Inferior parietal cortex (tissue), 1 donor: ENCODE results near the gene MDM2.
"Not testable (repeated sequence)": the region's sequence is repeated elsewhere in the genome, so short reads cannot be mapped to it uniquely, and the experiment has no call there.

Experiments used
- DNase-seq: peaks from one replicate; pipeline ENCODE4 v3.0.0-alpha.2; 2016; ENCODE audit errors: extremely low spot score

The MDM2 gene

DNA sequence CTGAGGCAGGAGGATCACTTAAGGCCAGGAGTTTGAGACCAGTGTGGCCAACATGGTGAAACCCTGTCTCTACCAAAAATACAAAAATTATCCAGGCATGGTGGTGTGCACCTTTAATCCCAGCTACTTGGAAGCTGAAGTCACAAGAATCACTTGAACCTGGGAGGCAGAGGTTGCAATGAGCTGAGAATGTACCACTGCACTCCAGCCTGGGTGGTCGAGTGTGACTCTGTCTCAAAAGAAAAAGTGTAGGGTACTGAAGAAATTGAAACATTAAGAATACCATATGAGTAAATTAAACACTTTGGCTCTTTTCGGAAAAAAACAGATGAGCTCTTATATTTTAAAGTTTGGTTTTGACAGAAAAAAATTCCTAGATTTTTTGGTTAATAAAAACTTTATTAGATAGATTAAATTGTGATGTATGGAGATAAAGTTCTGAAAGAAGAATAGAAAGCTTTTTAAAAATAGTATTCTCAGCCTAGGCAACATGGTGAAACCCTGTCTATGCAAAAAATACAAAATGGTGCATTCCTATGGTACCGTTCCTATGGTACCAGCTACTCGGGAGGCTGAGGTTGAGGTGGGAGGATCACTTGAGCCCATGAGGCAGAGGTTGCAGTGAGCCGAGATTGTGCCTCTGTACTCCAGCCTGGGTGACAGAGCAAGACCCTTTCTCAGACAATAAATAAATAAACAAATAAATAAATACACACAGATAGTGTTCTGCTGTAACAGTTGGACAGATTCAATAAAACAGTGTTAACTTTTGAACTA, 20.1 kb downstream of the MDM2 start:
- no peak for DNase-seq

DNA sequence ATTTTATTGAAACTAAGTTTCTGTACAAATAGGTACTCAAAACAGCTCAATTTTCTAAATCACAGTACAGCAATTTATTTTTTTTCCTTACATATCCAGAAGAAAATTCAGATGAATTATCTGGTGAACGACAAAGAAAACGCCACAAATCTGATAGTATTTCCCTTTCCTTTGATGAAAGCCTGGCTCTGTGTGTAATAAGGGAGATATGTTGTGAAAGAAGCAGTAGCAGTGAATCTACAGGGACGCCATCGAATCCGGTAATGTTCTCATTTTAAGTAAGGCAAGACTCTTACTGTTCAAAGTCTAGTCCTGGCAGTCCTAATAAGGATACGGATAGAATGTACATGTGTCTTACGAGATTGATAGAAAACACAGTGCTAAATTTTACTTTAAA, 20.7 kb downstream of the MDM2 start:
- no peak for DNase-seq

DNA sequence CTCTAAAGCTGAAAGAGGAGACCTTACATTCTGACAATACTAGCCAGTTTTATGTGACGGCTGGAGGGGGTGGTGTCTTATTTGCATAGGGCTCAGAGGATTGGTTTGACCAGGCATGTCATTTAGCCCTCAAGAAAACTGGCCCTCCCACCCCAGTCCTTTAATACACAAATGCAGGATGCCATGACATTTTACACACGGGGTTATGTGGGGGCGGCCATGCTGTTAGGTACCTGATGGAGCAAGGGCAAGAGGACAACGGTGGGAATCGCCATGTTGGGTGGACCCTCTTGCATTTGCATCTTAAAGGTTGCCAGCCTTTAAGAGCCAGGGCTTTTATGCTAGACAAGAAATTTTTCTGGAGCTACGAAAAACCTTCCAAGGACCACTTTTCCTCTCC, 23.3 kb downstream of the MDM2 start:
- no peak for DNase-seq

DNA sequence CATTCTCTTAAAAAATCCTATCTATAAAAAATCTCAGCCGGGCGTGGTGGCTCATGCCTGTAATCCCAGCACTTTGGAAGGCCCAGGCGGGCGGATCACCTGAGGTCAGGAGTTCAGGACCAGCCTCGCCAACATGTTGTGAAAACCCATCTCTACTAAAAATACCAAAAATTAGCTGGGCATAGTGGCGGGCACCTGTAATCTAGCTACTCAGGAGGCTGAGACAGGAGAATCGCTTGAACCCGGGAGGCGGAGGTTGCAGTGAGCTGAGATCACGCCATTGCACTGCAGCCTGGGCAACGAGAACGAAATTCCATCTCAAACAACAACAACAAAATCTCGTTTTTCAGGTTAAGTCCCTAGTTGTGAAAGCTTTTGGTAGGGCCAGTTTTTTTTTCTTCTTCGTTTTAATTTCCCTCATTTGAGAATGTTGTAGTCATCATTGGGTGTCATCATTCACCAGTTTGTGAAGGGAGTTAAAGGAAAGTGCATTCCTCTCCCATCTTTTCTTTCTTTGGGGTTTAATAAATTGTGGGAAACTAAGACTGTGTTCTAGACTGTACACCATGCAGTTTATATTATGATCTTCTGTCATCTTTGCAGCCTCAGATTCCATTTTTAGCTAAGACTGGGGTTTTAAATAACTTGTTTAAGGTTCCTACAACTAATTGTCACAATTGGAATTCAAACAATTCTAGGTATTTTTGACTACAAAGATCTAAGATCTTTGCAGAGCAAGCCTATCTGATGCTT, 23.9 kb downstream of the MDM2 start:
- no peak for DNase-seq

DNA sequence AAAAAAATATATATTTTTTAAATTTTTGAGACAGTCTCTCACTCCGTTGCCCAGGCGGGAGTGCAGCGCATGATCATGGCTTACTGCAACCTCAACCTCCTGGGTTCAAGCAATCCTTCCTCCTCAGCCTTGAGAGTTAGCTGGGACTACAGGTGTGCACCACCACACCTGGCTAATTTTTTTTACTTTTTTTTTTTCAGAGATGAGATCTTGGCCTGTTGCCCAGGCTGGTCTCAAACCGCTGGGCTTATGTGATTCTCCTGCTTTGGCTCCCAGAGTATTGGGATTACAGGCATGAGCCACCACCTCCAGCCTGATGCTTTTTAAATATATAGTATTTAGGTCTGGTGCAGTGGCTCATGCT, 24.5 kb downstream of the MDM2 start:
- no peak for DNase-seq

DNA sequence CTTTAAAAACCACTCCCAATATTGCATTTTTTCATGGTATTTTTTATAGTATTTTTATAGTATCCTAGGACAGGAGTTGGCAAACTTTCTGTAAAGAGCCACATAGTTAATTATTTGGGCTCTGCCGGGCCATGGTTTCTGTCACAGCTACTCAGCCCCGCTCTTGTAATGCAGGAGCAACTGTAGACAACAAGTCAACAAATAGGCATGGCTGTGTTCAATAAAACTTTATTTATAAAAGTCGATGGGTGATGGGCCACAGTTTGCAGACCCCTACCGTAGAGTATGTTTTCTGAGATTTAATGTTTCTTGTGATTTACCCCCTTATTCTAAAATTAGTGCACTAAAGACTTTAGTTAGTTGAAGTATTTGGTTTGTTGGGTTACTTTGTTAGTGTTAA, 25.5 kb downstream of the MDM2 start:
- DNase-seq = no peak

DNA sequence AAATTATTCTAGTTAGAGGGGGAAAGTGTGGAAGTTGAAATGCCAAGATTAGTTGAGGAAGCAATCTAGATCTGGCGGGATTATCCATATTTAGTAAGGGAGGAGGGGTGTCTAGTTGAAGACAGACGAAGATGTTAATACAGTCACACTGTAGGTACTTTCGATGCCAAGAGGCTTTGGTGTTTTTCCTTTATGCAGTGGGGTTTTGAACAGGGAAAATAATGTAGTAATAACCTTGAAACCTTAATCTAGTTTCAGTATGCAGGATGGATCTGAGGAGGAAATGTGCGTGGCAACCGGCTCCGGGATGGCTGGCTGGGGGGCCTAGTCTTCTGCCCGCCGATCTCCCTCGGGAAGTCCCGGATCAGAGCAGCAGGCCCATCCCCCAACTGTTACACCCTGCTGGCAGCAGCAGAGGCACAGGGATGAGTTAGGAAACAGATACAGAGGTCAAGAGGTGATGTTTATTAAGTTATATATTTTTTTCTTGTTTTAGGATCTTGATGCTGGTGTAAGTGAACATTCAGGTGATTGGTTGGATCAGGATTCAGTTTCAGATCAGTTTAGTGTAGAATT, 27.4 kb downstream of the MDM2 start:
- DNase-seq = no peak

DNA sequence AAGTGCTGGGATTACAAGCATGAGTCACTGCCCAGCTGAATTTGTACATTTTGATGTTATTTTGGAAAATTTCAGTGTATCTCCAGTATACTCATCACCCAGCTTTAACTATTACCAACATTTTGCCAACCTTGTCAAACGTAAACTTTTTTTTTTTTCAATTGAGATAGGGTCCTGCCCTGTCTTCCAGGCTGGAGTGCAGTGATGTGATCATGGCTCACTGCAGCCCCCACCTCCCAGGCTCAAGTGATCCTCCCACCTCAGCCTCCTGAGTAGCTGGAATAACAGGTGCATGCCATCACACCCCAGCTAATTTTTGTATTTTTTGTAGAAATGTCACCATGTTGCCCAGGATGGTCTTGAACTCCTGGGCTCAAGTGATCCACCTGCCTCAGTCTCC, 29.2 kb downstream of the MDM2 start:
- no peak for DNase-seq

DNA sequence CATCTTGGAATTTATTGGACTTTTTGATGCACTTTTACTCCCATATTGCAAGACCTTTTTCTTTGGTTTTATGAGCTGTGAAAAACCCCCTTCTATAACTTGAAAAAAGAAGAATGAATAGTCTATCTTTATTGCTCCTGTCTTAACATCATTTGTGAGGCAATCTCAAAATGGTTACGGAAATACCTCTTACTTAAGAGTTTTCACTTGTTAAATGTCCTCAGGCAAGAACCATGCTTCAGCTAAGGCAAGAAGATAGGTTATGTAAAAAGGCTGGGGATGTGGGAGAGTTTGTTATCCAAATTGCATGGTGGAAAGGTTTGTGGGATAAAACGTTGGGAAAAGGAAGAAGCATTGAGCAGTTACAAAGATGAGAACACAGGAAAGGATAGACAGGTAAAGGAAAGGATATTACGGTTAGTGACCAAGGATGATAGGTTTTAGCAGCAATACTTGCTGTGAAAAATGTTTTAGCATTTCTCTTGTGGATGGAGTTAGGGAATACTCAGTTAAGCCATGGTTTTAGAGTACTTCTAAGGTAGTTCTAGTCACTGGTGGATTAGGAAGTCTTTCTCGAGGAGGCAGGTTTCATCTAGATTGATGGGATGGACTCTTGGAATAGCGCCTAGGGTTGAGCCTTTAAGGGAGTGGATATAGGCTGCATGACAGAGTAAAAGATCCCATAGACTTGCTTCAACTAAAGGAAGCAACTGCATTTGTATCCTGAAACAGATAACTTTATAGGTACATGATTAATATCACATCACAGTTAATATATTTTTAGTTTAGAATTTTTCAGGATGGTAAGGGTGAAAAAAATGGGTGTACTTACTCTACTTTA, 30.3 kb downstream of the MDM2 start:
- DNase-seq = no peak

DNA sequence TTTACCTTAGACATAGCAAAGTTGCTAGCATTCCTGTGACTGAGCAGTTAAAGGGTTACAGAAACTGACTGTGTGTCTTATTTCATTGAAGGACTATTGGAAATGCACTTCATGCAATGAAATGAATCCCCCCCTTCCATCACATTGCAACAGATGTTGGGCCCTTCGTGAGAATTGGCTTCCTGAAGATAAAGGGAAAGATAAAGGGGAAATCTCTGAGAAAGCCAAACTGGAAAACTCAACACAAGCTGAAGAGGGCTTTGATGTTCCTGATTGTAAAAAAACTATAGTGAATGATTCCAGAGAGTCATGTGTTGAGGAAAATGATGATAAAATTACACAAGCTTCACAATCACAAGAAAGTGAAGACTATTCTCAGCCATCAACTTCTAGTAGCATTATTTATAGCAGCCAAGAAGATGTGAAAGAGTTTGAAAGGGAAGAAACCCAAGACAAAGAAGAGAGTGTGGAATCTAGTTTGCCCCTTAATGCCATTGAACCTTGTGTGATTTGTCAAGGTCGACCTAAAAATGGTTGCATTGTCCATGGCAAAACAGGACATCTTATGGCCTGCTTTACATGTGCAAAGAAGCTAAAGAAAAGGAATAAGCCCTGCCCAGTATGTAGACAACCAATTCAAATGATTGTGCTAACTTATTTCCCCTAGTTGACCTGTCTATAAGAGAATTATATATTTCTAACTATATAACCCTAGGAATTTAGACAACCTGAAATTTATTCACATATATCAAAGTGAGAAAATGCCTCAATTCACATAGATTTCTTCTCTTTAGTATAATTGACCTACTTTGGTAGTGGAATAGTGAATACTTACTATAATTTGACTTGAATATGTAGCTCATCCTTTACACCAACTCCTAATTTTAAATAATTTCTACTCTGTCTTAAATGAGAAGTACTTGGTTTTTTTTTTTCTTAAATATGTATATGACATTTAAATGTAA, 31.5 kb downstream of the MDM2 start:
- no peak for DNase-seq

DNA sequence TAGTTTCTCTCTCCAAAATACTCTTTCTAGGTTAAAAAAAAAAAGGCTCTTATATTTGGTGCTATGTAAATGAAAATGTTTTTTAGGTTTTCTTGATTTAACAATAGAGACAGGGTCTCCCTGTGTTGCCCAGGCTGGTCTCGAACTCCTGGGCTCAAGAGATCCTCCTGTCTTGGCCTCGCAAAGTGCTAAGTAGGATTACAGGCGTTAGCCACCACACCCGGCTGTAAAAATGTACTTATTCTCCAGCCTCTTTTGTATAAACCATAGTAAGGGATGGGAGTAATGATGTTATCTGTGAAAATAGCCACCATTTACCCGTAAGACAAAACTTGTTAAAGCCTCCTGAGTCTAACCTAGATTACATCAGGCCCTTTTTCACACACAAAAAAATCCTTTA, 33.2 kb downstream of the MDM2 start:
- DNase-seq = not testable (repeated sequence)

DNA sequence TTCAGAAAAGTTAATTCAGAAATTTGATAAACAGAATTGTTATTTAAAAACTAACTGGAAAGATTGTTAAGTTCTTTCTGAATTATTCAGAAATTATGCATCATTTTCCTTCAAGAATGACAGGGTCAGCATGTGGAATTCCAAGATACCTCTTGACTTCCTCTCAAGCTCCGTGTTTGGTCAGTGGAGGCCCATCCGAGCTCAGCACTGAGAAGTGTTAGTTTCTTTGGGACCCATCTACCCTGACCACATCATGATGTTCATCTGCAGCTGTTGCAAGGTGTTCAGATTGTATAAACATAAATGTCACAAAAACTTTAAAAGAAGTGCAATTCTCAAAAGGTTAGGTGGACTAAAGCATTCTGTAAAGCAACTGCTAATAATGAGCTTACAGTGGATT, 33.7 kb downstream of the MDM2 start:
- no peak for DNase-seq

DNA sequence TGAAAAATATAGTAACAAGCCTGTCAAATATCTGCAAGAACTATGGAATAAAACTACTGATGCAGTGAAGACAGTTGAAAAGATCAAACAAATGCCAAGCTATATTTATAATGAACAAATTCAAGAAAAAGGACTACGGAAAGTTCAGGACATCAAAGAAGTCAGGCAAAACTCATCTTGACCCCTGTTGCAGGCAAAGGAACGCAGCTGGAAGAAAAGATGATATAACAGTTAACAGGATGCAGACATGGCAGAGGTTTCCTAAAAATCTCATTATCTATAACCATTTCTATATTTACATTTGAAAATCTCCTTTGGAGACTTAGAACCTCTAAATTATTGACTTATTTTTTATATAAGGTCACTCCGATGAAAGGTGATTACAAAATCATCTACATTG, 34.1 kb downstream of the MDM2 start:
- DNase-seq = no peak

DNA sequence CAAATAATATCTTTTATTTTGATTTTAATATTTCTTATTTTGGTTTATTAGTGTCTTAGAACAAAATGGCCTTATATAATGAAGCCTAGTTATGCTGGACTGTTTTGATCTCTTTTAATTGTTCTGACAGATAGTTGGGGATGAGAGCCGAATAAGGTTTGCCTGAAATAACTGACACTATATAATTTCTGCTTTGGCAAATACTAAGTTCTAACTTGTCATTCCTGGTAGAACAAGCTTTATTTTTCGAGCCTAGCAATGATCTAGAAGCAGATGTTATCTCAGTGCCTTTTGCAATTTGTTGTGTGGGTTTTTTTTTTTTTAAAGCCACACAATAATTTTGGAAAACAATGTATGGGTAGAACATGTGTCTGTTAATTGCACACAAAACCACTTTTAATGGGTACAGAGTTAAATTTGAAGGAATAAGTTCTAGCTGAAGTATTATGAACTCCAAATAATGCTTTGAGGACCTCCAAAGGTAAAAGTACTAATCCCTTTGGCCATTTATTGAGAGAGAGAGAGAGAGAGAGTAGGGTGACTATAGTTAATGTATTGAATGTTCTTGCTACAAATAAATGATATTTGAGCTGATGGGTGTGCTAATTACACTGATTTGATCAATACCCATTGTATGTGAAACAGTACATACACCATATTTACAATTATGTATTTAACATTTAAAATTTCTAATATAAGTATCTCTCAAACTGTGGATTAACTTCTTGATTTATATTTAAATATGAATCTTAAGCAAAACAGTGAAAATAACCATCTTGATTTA, 35.0 kb downstream of the MDM2 start:
- DNase-seq = no peak

DNA sequence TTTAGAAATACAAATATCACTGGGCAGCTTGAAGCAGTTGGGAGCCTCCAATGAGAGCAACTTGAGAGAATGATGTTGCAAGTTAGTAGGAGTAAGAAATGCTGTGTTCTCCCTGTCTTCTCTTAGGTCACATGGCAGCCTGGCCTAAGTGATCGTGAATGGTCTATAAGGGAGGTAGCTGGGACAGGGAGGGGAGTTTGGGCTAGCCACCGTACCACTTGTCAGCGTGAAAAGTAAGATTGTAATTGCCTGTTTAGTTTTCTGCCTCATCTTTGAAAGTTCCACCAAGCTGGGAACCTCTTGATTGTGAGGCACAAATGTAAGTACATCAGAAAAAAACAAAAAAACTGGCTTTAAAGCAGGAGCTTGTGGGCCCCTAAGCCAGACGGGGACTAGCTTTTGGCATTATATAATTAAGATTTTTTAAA, 36.4 kb downstream of the MDM2 start:
- DNase-seq = no peak

DNA sequence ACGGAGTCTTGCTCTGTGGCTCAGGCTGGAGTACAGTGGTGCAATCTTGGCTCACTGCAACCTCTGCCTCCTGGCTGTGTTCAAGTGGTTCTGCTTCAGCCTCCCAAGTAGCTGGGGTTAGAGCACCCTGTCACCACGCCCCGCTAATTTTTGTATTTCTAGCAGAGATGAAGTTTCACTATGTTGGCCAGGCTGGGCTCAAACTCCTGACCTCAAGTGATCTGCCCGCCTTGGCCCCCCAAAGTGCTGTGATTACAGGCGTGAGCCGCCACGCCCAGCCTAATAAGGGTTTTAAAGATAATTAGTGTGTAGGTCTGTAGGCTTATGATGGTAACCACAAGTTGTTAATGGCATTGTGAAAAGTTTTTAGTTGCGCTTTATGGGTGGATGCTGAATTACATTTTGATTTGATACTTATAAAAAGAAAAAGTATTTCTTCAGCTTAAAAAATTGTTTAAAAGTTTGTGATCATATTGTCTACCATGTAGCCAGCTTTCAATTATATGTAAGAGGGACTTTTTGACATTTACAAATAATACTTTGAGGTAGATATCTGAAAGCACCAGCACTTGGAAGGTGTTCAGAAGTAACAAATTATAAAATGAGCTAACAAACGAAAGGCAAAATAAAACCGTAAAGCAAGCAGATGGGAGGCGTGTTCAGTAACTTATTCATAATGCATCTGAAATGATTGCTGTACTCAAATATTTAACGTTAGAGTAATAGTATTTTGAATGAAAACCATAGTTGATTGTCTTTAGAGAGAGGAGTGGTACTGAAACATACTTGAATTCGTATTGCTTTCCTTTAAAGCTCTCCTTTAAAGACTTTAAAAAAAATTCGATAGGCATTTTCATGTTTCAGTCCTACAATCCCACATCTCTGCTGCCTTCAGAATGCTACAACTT, 37.1 kb downstream of the MDM2 start:
- DNase-seq = no peak

DNA sequence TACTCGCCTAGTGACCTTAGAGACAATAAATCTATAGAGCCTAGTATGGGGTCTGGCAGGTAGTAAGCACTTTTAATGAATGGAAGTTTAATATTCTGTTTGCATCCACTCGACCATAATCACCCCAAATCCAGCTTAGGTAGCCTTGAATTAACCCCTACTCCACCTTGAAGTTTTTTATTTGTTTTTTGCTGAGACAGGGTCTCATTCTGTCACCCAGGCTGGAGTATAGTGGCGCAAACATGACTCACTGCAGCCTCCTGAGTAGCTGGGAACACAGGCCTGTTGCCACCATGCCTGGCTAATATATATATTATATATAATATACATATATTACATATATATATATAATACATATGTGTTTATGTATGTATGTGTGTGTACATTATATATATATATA, 38.8 kb downstream of the MDM2 start:
- DNase-seq = no peak

DNA sequence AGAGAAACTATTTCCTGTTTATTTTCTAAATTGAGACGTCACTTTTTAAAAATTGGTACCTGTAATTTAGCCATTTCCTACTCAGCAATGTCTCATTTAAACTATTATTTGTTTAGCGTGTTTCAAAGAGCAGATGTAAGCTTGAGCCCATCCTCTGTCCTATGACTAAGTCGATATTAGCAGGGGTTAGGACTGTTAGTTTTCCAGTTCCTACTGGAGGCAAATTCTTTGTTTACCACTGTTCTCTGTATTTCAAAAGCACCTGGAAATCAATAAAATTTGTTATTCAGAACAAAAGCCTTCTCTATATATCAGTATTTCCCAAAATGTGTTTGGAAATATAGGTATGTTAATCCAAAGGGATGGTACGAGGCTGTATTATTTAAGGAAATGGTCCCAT, 42.4 kb downstream of the MDM2 start:
- DNase-seq = no peak
